Loucy (cell line): ENCODE measurements around the gene COIL.

Experiments
- H2AFZ ChIP-seq: fragments of 200-600 bp; sonication (generic); 2 replicates; pipeline ENCODE4 v1.6.0; 2016; ENCODE audit warnings: antibody characterized with exemption, mild to moderate bottlenecking, low read length, moderate library complexity
- H3F3A ChIP-seq: fragments of 200-600 bp; 2 replicates; pipeline ENCODE4 v1.6.0; 2016; ENCODE audit warnings: antibody characterized with exemption, low read depth, mild to moderate bottlenecking
- H3K27me3 ChIP-seq: fragments of 200-600 bp; sonication (generic); 2 replicates; pipeline ENCODE4 v1.6.1; 2014; ENCODE audit warnings: low read length, mild to moderate bottlenecking; ENCODE audit not compliant: insufficient read depth, poor library complexity, severe bottlenecking
- H3K36me3 ChIP-seq: fragments of 200-600 bp; sonication (generic); 2 replicates; pipeline ENCODE4 v1.6.1; 2016; ENCODE audit warnings: low read length; ENCODE audit not compliant: insufficient read depth
- H3K4me1 ChIP-seq: fragments of 200-600 bp; sonication (generic); 2 replicates; pipeline ENCODE4 v1.5.1; 2014; ENCODE audit warnings: low read length, mild to moderate bottlenecking; ENCODE audit not compliant: insufficient read depth, poor library complexity, severe bottlenecking
- H3K4me2 ChIP-seq: fragments of 200-600 bp; sonication (generic); 2 replicates; pipeline ENCODE4 v1.6.0; 2014; ENCODE audit warnings: antibody characterized with exemption, low read length, low read depth, mild to moderate bottlenecking; ENCODE audit not compliant: poor library complexity, severe bottlenecking
- H3K4me3 ChIP-seq: fragments of 200-600 bp; sonication (generic); 2 replicates; pipeline ENCODE4 v1.5.1; 2014; ENCODE audit warnings: low read length, mild to moderate bottlenecking, mixed read lengths; ENCODE audit not compliant: poor library complexity, severe bottlenecking
- H3K79me2 ChIP-seq: fragments of 200-600 bp; sonication (generic); 2 replicates; pipeline ENCODE4 v1.6.1; 2014; ENCODE audit warnings: low read length; ENCODE audit not compliant: insufficient read depth
- H3K9ac ChIP-seq: fragments of 200-600 bp; sonication (generic); 2 replicates; pipeline ENCODE4 v1.6.0; 2014; ENCODE audit warnings: mild to moderate bottlenecking, low read depth, low read length, moderate library complexity; ENCODE audit not compliant: poor library complexity, severe bottlenecking
- H3K9me2 ChIP-seq: fragments of 200-600 bp; sonication (generic); replicated peaks from 2 replicates; pipeline ENCODE4 v1.6.1; 2016; ENCODE audit warnings: low read depth, low read length, mixed read lengths
- H3K9me3 ChIP-seq: fragments of 200-600 bp; sonication (generic); 2 replicates; pipeline ENCODE4 v1.6.1; 2014; ENCODE audit warnings: mild to moderate bottlenecking, antibody characterized with exemption, low read length, low read depth; ENCODE audit not compliant: insufficient read depth
- H4K20me1 ChIP-seq: fragments of 200-600 bp; sonication (generic); 2 replicates; pipeline ENCODE4 v1.6.0; 2014; ENCODE audit warnings: antibody characterized with exemption, low read length, mild to moderate bottlenecking; ENCODE audit not compliant: insufficient read depth, poor library complexity, severe bottlenecking
- EZH2phosphoT487 ChIP-seq: fragments of 200-600 bp; IDR thresholded peaks from 2 replicates; pipeline ENCODE4 v1.6.1; 2018; ENCODE audit warnings: antibody characterized with exemption, mild to moderate bottlenecking, moderate library complexity, borderline replicate concordance
- TF ChIP-seq, protein P1 (sequence below): fragments of 200-600 bp; sonication (generic); conservative IDR thresholded peaks from 2 replicates; pipeline ENCODE4 v1.5.1; 2014; ENCODE audit warnings: mild to moderate bottlenecking, antibody characterized with exemption, low read length

COIL gene

DNA sequence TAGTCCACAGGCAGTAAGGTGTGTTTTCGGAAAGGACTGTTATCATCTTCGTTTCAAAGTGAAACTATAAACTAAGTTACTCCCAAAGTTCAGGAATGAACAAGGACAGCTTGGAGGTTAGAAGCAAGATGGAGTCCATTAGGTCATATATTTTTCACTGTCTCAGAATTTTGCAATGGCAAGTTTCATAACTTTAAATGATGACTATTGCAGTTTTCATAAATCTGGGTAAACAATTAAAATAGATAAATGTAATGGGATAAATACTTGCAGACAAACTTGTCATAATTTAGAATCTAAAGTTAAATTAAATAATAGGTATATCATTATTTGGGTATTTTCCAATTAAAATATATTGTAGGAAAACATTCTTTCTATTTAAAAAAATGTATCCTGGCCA, 32.3 kb downstream of the COIL start:
- H3K9me3 ChIP-seq = peaks cover 16% of the 10 kb centered on the region; the same call in 1 of the 2 replicates
- H3K4me3 ChIP-seq = no peak overlapping the region
- H4K20me1 ChIP-seq = no peaks in the 10 kb centered on the region
- H3K36me3 ChIP-seq = peaks cover 9% of the 10 kb centered on the region; the same call in 1 of the 2 replicates
- H3K27me3 ChIP-seq = no peaks in the 10 kb centered on the region
- TF ChIP-seq EZH2phosphoT487 = no peak
- TF ChIP-seq, protein P1, sequence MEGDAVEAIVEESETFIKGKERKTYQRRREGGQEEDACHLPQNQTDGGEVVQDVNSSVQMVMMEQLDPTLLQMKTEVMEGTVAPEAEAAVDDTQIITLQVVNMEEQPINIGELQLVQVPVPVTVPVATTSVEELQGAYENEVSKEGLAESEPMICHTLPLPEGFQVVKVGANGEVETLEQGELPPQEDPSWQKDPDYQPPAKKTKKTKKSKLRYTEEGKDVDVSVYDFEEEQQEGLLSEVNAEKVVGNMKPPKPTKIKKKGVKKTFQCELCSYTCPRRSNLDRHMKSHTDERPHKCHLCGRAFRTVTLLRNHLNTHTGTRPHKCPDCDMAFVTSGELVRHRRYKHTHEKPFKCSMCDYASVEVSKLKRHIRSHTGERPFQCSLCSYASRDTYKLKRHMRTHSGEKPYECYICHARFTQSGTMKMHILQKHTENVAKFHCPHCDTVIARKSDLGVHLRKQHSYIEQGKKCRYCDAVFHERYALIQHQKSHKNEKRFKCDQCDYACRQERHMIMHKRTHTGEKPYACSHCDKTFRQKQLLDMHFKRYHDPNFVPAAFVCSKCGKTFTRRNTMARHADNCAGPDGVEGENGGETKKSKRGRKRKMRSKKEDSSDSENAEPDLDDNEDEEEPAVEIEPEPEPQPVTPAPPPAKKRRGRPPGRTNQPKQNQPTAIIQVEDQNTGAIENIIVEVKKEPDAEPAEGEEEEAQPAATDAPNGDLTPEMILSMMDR = no peak
- H3K4me2 ChIP-seq = no peak overlapping the region
- H3K9me2 ChIP-seq = no peaks in the 10 kb centered on the region
- H3K4me1 ChIP-seq = no peaks in the 10 kb centered on the region
- no peaks in the 10 kb centered on the region for H3K79me2 ChIP-seq
- no peak overlapping the region for H2AFZ ChIP-seq
- H3K9ac ChIP-seq = no peak overlapping the region
- 0 out of 2 replicates have a peak, but pooled peaks cover 3% of the 10 kb centered on the region for H3F3A ChIP-seq

DNA sequence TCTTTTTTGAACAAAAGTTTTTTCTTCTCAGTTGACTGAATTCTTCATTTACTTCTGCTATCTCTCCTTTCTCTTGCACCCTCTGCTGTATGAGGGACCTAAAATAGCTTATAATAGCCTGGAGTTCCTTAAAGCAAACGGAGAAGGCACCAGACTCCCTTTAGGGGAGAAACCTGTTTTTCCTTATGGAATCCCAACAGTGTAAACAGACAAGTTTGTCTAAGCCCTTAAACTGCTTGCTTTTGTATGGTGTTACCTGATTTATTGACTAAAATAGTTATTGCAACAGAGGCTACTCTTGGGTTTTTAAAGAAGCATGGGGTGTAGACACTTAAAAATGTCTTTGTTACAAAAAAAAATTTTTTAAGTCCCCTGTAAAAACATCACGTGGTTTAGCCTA, 34.1 kb downstream of the COIL start:
- no peak overlapping the region for H2AFZ ChIP-seq
- H3K79me2 ChIP-seq = no peaks in the 10 kb centered on the region
- H3K9ac ChIP-seq = no peak overlapping the region
- no peaks in the 10 kb centered on the region for H3K9me2 ChIP-seq
- TF ChIP-seq, protein P1 = no peak
- no peak for TF ChIP-seq EZH2phosphoT487
- no peaks in the 10 kb centered on the region for H4K20me1 ChIP-seq
- H3K27me3 ChIP-seq = no peaks in the 10 kb centered on the region
- H3F3A ChIP-seq = 0 out of 2 replicates have a peak, but pooled peaks cover 3% of the 10 kb centered on the region
- H3K36me3 ChIP-seq = no peaks in the 10 kb centered on the region
- no peak overlapping the region for H3K4me2 ChIP-seq
- H3K9me3 ChIP-seq = peaks cover 14% of the 10 kb centered on the region; the same call in 1 of the 2 replicates
- H3K4me3 ChIP-seq = no peak overlapping the region
- no peaks in the 10 kb centered on the region for H3K4me1 ChIP-seq

DNA sequence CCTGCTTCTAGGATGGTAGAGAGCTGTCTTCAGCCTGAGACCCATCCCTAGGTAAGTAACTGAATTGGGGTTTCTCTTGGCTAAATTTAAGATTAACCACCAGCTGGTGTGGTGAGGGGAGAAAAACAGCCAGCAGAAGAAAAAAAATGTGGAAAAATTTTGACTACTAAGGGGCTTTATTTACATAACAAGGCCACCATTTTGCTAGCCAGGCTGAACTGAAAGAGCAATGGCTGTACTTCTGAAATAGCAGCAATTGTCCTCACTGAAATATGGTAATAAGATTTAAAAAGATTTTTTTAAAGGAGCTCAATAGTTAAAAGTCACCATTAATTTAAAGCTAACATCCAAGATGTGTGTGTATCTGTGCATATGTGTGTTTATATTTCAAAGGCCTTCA, 34.6 kb downstream of the COIL start:
- Histone ChIP-seq H3K4me2 (no peak overlapping the region), H3K79me2 (no peaks in the 10 kb centered on the region), H2AFZ (no peak overlapping the region), H3K4me1 (no peaks in the 10 kb centered on the region), H3F3A (0 out of 2 replicates have a peak, but pooled peaks cover 3% of the 10 kb centered on the region), H3K4me3 (no peak overlapping the region), H4K20me1 (no peaks in the 10 kb centered on the region), H3K9me3 (peaks cover 14% of the 10 kb centered on the region; the same call in 1 of the 2 replicates), H3K9ac (no peak overlapping the region), H3K27me3 (no peaks in the 10 kb centered on the region), H3K9me2 (no peaks in the 10 kb centered on the region), H3K36me3 (no peaks in the 10 kb centered on the region)
- no peak for TF ChIP-seq EZH2phosphoT487
- TF ChIP-seq, protein P1 = no peak
